PC-3 (cell line): ENCODE data around the gene SNX5. TPM values are rescaled to one million over a fixed set of nuclear protein-coding genes. Genes with fewer than 3 reads are reported as not detected.

Source experiments
- ATAC-seq: fragments of 200-7000 bp; cut with Tn5 transposase; 2 replicates; pipeline ENCODE4 v1.9.1; 2020; ENCODE audit warnings: mild to moderate bottlenecking, moderate library complexity
- BruUV-seq: library from RNA; stranded (reverse); fragments of 400-500 nt; replicated peaks from 2 replicates; lab custom pipeline; 2021; lab: Mats Ljungman, UMichigan
- CTCF ChIA-PET: fragments of 300-600 bp; sonication (Branson Sonifier 250); formaldehyde crosslinking; loops from one replicate; lab custom pipeline; 2022; ENCODE audit warnings: antibody characterized with exemption; lab: Charles Lee
- POLR2A ChIA-PET: fragments of 300-600 bp; sonication (Branson Sonifier 250); formaldehyde crosslinking; loops from one replicate; lab custom pipeline; 2022; ENCODE audit warnings: antibody characterized with exemption; ENCODE audit not compliant: unreplicated experiment; lab: Charles Lee
- DNase-seq: peaks from one replicate; pipeline ENCODE4 v3.0.0-alpha.2; 2015
- H2AFZ ChIP-seq: fragments of 300-600 bp; sonication (generic); 2 replicates; pipeline ENCODE4 v1.6.0; 2016; ENCODE audit warnings: antibody characterized with exemption, low read length
- H3F3A ChIP-seq: fragments of 300-600 bp; sonication (generic); one replicate; pipeline ENCODE4 v1.6.0; 2017; ENCODE audit warnings: antibody characterized with exemption, low read length, control low read depth, mild to moderate bottlenecking; ENCODE audit not compliant: unreplicated experiment
- H3K27ac ChIP-seq: fragments of 300-600 bp; sonication (generic); 2 replicates; pipeline ENCODE4 v1.5.1; 2016; ENCODE audit warnings: mild to moderate bottlenecking, low read length
- H3K27me3 ChIP-seq: fragments of 300-600 bp; sonication (generic); 2 replicates; pipeline ENCODE4 v1.6.1; 2016; ENCODE audit warnings: low read length, mixed read lengths
- H3K36me3 ChIP-seq: fragments of 300-600 bp; sonication (generic); 2 replicates; pipeline ENCODE4 v1.6.1; 2016; ENCODE audit warnings: low read depth, mixed run types, low read length, mixed read lengths
- H3K4me1 ChIP-seq: fragments of 300-600 bp; sonication (generic); 2 replicates; pipeline ENCODE4 v1.5.1; 2016; ENCODE audit warnings: low read length; ENCODE audit not compliant: insufficient read depth
- H3K4me2 ChIP-seq: fragments of 300-600 bp; sonication (generic); 2 replicates; pipeline ENCODE4 v1.6.0; 2016; ENCODE audit warnings: low read length
- H3K4me3 ChIP-seq: fragments of 300-600 bp; sonication (generic); 2 replicates; pipeline ENCODE4 v1.5.1; 2016; ENCODE audit warnings: mild to moderate bottlenecking, low read length, mixed read lengths
- H3K79me2 ChIP-seq: fragments of 300-600 bp; sonication (generic); 2 replicates; pipeline ENCODE4 v1.6.1; 2017; ENCODE audit warnings: low read length, mixed read lengths
- H3K9ac ChIP-seq: fragments of 300-600 bp; sonication (generic); 2 replicates; pipeline ENCODE4 v1.6.0; 2016; ENCODE audit warnings: mild to moderate bottlenecking, low read length
- H3K9me2 ChIP-seq: fragments of 300-600 bp; sonication (generic); replicated peaks from 2 replicates; pipeline ENCODE4 v1.6.1; 2016; ENCODE audit warnings: mixed run types, low read length, mixed read lengths
- H3K9me3 ChIP-seq: fragments of 300-600 bp; sonication (generic); 2 replicates; pipeline ENCODE4 v1.6.1; 2016; ENCODE audit warnings: low read length, mixed read lengths
- H4K20me1 ChIP-seq: fragments of 300-600 bp; sonication (generic); 2 replicates; pipeline ENCODE4 v1.6.1; 2016; ENCODE audit warnings: low read length, mixed read lengths
- EZH2 ChIP-seq: fragments of 300-600 bp; sonication (generic); IDR thresholded peaks from one replicate; pipeline ENCODE4 v1.6.1; 2017; ENCODE audit warnings: antibody characterized with exemption, mild to moderate bottlenecking, low read length; ENCODE audit not compliant: unreplicated experiment
- EZH2phosphoT487 ChIP-seq: fragments of 300-600 bp; sonication (generic); IDR thresholded peaks from 2 replicates; pipeline ENCODE4 v1.6.1; 2018; ENCODE audit warnings: mild to moderate bottlenecking, antibody characterized with exemption, low read length, borderline replicate concordance
- intact Hi-C: fragments of 100-400 bp; cut with micrococcal nuclease; formaldehyde crosslinking; loops from 2 replicates; pipeline ENCODE4 v1.9.0; 2023
- total RNA-seq: library from RNA; depleted of rRNA; stranded (reverse); fragments of >200 nt; gene quantifications from 2 replicates; pipeline ENCODE4 v1.2.3, GENCODE V29; 2014
- TF ChIP-seq, protein P1 (sequence below): fragments of 300-600 bp; sonication (generic); conservative IDR thresholded peaks from 2 replicates; pipeline ENCODE4 v1.5.1; 2017; ENCODE audit warnings: antibody characterized with exemption, low read depth, mild to moderate bottlenecking, low read length

Gene SNX5
- total RNA-seq, 1 experiment from 2014 or later: 159 TPM

GRCh38 chr20:17936761-17937732 lies 31.5 kb downstream of the SNX5 start:
- ATAC-seq: no peak
- Histone ChIP-seq H3K9me2 (no peaks in the 10 kb centered on the region), H3K4me3 (no peak overlapping the region), H3K79me2 (no peaks in the 10 kb centered on the region), H3K4me2 (no peak overlapping the region), H4K20me1 (0 out of 2 replicates have a peak, but pooled peaks cover 7% of the 10 kb centered on the region), H3F3A (peaks cover 6% of the 10 kb centered on the region), H2AFZ (no peak overlapping the region), H3K27ac (no peak overlapping the region), H3K36me3 (peaks cover 9% of the 10 kb centered on the region), H3K27me3 (no peaks in the 10 kb centered on the region), H3K4me1 (no peaks in the 10 kb centered on the region), H3K9ac (no peak overlapping the region), H3K9me3 (no peaks in the 10 kb centered on the region)
- ChIA-PET POLR2A (no interaction called here), CTCF (no interaction called here)
- intact Hi-C loops: no loop called here
- TF ChIP-seq EZH2phosphoT487: no peak
- TF ChIP-seq EZH2: no peak
- TF ChIP-seq, protein P1, sequence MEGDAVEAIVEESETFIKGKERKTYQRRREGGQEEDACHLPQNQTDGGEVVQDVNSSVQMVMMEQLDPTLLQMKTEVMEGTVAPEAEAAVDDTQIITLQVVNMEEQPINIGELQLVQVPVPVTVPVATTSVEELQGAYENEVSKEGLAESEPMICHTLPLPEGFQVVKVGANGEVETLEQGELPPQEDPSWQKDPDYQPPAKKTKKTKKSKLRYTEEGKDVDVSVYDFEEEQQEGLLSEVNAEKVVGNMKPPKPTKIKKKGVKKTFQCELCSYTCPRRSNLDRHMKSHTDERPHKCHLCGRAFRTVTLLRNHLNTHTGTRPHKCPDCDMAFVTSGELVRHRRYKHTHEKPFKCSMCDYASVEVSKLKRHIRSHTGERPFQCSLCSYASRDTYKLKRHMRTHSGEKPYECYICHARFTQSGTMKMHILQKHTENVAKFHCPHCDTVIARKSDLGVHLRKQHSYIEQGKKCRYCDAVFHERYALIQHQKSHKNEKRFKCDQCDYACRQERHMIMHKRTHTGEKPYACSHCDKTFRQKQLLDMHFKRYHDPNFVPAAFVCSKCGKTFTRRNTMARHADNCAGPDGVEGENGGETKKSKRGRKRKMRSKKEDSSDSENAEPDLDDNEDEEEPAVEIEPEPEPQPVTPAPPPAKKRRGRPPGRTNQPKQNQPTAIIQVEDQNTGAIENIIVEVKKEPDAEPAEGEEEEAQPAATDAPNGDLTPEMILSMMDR: no peak
- BruUV-seq: no TSS peak
- DNase-seq: no peak

- Histone ChIP-seq H3K9me3 (no peaks in the 10 kb centered on the region), H4K20me1 (0 out of 2 replicates have a peak, but pooled peaks cover under 1% of the 10 kb centered on the region), H3K79me2 (no peaks in the 10 kb centered on the region), H3K9ac (no peak overlapping the region), H2AFZ (no peak overlapping the region), H3K4me2 (no peak overlapping the region), H3K36me3 (peaks cover 2% of the 10 kb centered on the region; the same call in 1 of the 2 replicates), H3K4me3 (no peak overlapping the region), H3K9me2 (no peaks in the 10 kb centered on the region), H3K27ac (no peak overlapping the region), H3K27me3 (no peaks in the 10 kb centered on the region), H3K4me1 (no peaks in the 10 kb centered on the region), H3F3A (peaks cover under 1% of the 10 kb centered on the region)
- ChIA-PET POLR2A (no interaction called here), CTCF (no interaction called here)
- no peak for DNase-seq
- no peak for ATAC-seq
- no peak for TF ChIP-seq EZH2phosphoT487
- TF ChIP-seq, protein P1: no peak
- no peak for TF ChIP-seq EZH2
- no TSS peak for BruUV-seq
- intact Hi-C loops: no loop called here
Measured at GRCh38 chr20:17936286-17936760, 32.3 kb downstream of the SNX5 start.

DNA sequence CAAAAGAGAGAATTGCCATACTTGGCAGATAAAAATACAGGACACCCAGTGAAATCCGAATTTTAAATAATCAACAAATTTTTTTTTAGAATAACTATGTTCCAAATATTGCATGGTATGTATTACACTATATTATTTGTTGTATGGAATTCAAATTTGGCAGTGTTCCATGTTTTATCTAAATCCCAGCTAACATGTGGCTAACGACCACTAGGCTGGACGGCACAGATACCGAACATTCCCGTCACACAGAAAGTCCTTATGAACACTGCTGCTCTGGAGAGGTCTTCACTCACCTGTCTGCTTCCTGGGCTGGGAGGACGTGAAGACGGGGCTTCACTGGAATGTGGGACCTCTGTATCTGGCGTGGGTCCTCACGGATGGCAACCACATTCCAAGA lies 32.8 kb downstream of the SNX5 start:
- Histone ChIP-seq H3K4me2 (no peak overlapping the region), H3K9me3 (no peaks in the 10 kb centered on the region), H3K4me1 (no peaks in the 10 kb centered on the region), H3K79me2 (no peaks in the 10 kb centered on the region), H4K20me1 (no peaks in the 10 kb centered on the region), H3K36me3 (no peaks in the 10 kb centered on the region; the same call in 1 of the 2 replicates), H3K27ac (no peak overlapping the region), H3F3A (no peaks in the 10 kb centered on the region), H2AFZ (no peak overlapping the region), H3K4me3 (no peak overlapping the region), H3K9ac (no peak overlapping the region), H3K9me2 (no peaks in the 10 kb centered on the region), H3K27me3 (no peaks in the 10 kb centered on the region)
- no TSS peak for BruUV-seq
- TF ChIP-seq EZH2phosphoT487: no peak
- TF ChIP-seq, protein P1: no peak
- no peak for TF ChIP-seq EZH2
- ATAC-seq (no peak), DNase-seq (no peak)
- ChIA-PET CTCF (no interaction called here), POLR2A (interaction anchor here (0.7 kb wide), 1 partner anchor 18 kb away, joined by 4 read pairs; no protein-coding TSS in a partner anchor)
- intact Hi-C loops: no loop called here
